Lower leg skin (tissue), 3 donors: ENCODE data around the gene GGA3.

Experiments used
- POLR2A ChIP-seq, 2 donors: fragments of 450-650 bp; IDR thresholded peaks; one replicate each; pipeline ENCODE4 v1.6.1; 2016 to 2017; ENCODE audit warnings: antibody characterized with exemption in 2 of 2, mild to moderate bottlenecking in 1 of 2, moderate library complexity in 1 of 2
- TF ChIP-seq, protein P1 (sequence below), 3 donors: fragments of 450-650 bp; IDR thresholded peaks; one replicate each; pipeline ENCODE4 v1.5.1; 2016; ENCODE audit warnings: antibody characterized with exemption in 3 of 3, mild to moderate bottlenecking in 3 of 3, moderate library complexity in 2 of 3

GRCh38 chr17:75239778-75240393 lies 21.5 kb downstream of the GGA3 start:
- TF ChIP-seq, protein P1, sequence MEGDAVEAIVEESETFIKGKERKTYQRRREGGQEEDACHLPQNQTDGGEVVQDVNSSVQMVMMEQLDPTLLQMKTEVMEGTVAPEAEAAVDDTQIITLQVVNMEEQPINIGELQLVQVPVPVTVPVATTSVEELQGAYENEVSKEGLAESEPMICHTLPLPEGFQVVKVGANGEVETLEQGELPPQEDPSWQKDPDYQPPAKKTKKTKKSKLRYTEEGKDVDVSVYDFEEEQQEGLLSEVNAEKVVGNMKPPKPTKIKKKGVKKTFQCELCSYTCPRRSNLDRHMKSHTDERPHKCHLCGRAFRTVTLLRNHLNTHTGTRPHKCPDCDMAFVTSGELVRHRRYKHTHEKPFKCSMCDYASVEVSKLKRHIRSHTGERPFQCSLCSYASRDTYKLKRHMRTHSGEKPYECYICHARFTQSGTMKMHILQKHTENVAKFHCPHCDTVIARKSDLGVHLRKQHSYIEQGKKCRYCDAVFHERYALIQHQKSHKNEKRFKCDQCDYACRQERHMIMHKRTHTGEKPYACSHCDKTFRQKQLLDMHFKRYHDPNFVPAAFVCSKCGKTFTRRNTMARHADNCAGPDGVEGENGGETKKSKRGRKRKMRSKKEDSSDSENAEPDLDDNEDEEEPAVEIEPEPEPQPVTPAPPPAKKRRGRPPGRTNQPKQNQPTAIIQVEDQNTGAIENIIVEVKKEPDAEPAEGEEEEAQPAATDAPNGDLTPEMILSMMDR (IDR thresholded peaks at IDR 0.05), result no peak
- TF ChIP-seq POLR2A (IDR thresholded peaks at IDR 0.05), result no peak
